H1 (cell line): ENCODE measurements around the gene PHLDA3. TPM values are rescaled to one million over a fixed set of nuclear protein-coding genes. Genes with fewer than 3 reads are reported as not detected.

Experiments
- ATF3 ChIP-seq: IDR thresholded peaks from 2 replicates; pipeline ENCODE4 v1.6.1; 2011; ENCODE audit warnings: low read depth, mild to moderate bottlenecking, low read length; ENCODE audit not compliant: insufficient read depth
- CBX5 ChIP-seq: fragments of 300-800, 300-1000 bp; sonication (generic); IDR thresholded peaks from 2 replicates; pipeline ENCODE4 v1.7.1; 2016; ENCODE audit warnings: antibody characterized with exemption, low read length, low read depth
- CHD2 ChIP-seq: IDR thresholded peaks from 2 replicates; pipeline ENCODE4 v1.6.1; 2012; ENCODE audit warnings: low read length, improper control_type of control experiment
- CHD7 ChIP-seq: fragments of 300-600 bp; sonication (generic); IDR thresholded peaks from 2 replicates; pipeline ENCODE4 v1.7.1; 2012; ENCODE audit warnings: low read length, moderate library complexity, mild to moderate bottlenecking, inconsistent platforms; ENCODE audit not compliant: insufficient replicate concordance
- JUN ChIP-seq: IDR thresholded peaks from 2 replicates; pipeline ENCODE4 v1.6.1; 2011; ENCODE audit warnings: low read depth, mild to moderate bottlenecking, improper control_type of control experiment, low read length
- MAFK ChIP-seq: IDR thresholded peaks from 2 replicates; pipeline ENCODE4 v1.6.1; 2012; ENCODE audit warnings: low read depth, mild to moderate bottlenecking, improper control_type of control experiment, low read length
- SIRT6 ChIP-seq: IDR thresholded peaks from one replicate; pipeline ENCODE4 v1.7.1; 2012; ENCODE audit warnings: low read length, inconsistent platforms
- TAF1 ChIP-seq: IDR thresholded peaks from 2 replicates; pipeline ENCODE4 v1.6.1; 2011; ENCODE audit warnings: mild to moderate bottlenecking, low read depth, low read length
- YY1 ChIP-seq: IDR thresholded peaks from 2 replicates; pipeline ENCODE4 v1.6.1; 2011; ENCODE audit warnings: low read depth, mild to moderate bottlenecking, low read length
- polyA plus RNA-seq, 7 experiments: library from polyadenylated mRNA; depleted of rRNA in 3 of 7; stranded (reverse) in 5 of 7; unstranded in 2 of 7; fragments of >200 nt in 5 of 7; fragments of 200-250 nt in 2 of 7; gene quantifications; 1 replicate in 5 of 7; 2 replicates in 1 of 7; 4 replicates in 1 of 7; pipeline versions ENCODE4 v1.2.1 to v1.2.3, GENCODE V29; 2011 to 2013; ENCODE audit warnings: missing spikeins in 2 of 7, mixed read lengths in 2 of 7
- total RNA-seq: library from RNA; stranded (reverse); fragmentation: NEBNext Ultra II Directional; extraction: Animal tissue kit (Norgen Biotek cat#: 25700); gene quantifications from 2 replicates; pipeline ENCODE4 v1.2.1, GENCODE V29; 2021

PHLDA3 gene
- total and polyA plus RNA-seq, 2 of the 8 experiments (the other 6 are each of a cell fraction or from before 2014, with no cell fraction given): 25.5 to 27.5 TPM

- TF ChIP-seq CHD7 (no peak), MAFK (no peak), YY1 (no peak), TAF1 (no peak), SIRT6 (no peak), CBX5 (no peak), CHD2 (no peak), ATF3 (no peak), JUN (no peak)
These were observed 33.5 kb upstream of the PHLDA3 start (continued) for GRCh38 chr1:201502511-201502857.
